Pulmonary artery endothelial cell (primary cell): Measurements from ENCODE around the gene CA10. TPM values are rescaled to one million over a fixed set of nuclear protein-coding genes. Genes with fewer than 3 reads are reported as not detected.

Experiments used
- DNase-seq: peaks from one replicate; pipeline ENCODE4 v3.0.0-alpha.2; 2011; ENCODE audit warnings: low read depth, low spot score
- total RNA-seq: library from RNA; depleted of rRNA; stranded (reverse); fragments of >200 nt; gene quantifications from 2 replicates; pipeline ENCODE4 v1.2.3, GENCODE V29; 2014

The CA10 gene
- total RNA-seq, 1 donor from 2014 or later = not detected

DNA sequence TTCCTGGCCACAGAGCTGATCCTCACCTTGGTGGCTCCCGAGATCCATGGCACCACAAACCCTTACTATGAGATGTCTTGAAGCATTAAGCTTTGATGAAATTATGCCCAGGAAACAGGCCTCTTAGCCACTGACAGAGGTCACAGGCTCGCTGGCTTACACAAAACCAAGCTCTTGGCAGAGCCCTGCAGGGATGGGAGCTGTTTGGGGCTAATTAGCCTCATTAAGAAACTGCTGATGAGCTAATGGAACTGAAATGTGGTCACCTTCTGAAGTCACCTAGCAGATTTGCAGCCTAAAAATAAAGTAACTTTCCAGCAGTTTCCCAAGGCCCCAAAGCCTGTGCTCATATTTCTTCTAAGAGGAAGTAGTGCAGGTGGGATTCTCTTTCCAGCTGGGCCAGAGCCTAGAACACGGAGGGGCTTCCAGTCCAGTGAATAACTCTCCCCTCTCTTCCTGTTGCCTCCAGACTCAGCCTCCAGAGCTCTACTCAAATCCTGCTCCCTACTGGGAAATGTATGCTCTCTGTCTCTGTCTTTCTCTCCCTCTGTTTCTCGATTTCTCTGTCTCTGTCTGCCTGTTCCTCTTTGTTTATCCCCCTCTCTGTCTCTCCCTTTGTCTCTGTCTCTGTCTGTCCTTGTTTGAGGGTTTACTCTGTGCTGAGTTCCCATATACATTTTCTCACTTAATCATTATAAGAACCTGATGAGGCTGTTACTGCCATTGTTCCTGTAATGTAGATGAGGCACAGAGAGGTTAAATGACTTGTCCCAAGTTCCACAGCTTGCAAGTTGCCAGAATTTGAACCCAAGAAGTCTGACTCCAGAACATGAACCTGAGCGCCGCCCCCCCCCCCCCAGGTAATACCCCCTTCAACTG lies 338.9 kb downstream of the CA10 start:
- no peak for DNase-seq

DNA sequence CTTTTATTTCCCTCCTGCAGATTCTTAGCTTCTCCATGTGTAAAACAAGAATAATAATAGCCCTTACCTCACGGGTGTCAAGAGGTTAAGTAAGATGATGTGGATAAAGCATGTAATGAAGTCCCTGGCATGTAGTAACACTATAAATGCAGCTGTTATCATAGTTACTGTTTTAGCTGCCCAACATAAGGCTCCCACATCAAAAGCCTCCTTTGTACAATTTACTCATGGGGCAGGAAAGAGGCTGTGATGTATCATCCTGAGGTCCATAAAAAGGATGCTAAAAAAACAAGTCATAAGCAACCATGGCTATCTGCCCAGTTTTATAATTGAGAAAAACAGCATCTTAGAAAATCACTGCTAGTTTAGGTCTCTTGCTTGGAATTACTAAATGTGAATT lies 339.7 kb downstream of the CA10 start:
- DNase-seq = no peak

DNA sequence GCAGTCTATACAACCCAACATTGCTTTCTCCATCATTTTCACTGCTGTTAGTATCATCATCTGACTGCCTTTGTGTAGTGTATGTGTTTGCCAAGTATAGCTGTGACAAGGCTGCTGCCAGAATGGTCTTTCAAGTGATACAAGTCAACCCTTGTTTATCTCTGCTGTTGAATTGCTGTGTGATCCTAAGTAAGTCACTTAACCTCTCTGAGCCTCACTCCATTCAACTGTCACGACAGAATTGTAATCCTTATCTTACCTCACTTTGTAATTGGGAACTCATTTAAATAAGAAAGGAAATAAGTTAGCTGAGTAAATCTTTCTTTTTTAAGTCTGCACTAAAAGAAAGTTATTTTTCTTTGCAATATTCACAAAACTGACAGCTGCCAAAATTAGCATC lies 340.6 kb downstream of the CA10 start:
- DNase-seq = no peak

DNA sequence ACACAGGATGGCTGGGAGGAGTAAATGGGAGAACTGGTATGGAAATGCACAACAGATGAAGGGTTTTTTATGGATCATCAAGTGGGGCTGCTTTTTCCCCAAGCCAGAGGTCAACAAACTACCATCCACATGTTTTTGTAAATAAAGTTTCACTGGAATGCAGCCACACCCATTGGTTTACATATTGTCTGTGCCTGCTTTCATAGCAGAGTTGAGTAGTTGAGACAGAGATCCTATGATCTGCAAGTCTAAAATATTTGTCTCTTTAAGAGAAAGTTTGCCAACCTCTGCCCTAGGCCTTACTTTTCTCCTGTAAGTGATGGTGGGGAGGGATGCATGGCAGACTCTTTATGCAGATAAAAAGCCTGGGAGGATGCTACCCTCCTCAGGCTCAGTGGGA lies 341.4 kb downstream of the CA10 start:
- no peak for DNase-seq

DNA sequence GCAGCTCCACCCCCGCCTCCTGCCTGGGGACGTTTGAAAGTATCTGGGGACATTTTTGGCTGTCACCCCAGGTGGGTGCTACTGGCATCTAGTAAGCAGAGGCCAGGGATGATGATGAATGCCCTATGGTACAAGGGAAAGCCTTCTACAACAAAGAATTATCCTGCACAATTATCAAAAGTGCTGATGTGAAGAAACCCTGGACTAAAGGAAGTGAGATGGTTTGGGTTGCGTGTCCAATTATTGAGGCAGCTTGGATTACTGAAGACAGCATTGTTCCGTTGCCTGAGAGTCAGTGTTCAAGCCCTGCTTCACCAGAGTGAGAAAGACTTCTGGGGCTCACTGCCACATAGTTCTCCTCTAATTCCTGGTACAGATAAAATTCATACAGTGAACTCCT lies 343.4 kb downstream of the CA10 start:
- DNase-seq = no peak

DNA sequence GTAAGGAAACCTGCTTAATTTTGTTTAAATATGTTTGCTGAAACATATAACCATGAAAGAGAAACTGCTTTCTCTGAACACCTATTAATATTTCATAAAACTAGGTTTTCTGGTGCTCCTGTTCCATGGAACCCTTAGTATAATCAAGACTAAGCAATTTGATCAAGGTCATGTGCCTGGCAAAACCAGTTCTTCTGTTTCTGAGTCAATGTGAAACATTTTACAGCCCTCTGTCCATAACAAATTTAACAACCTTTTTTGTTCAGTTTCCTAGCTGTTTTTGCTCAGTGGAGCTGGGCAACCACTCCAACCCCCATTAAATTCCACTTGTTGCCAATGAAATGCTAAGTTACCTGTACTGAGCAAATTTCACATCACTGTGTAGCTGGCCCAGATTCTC lies 344.0 kb downstream of the CA10 start:
- no peak for DNase-seq

DNA sequence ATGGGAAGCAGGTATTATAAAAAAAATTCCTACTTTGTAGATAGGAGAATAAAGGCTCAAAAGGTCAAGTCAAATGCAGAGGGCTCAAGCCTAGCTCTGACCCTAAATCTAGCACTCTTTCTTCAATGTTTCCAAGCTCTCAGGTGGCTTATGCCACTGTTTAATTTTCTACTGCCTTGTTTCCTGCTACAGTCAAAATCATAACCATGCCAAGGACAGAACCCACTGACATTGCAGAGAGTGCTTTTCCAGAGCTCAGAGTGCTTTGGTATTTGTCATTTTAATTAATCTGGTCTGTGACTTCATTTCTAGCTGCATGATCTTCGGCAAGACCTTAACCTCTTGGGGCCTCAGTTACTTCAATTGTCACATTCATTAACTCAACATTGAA lies 344.7 kb downstream of the CA10 start:
- no peak for DNase-seq

DNA sequence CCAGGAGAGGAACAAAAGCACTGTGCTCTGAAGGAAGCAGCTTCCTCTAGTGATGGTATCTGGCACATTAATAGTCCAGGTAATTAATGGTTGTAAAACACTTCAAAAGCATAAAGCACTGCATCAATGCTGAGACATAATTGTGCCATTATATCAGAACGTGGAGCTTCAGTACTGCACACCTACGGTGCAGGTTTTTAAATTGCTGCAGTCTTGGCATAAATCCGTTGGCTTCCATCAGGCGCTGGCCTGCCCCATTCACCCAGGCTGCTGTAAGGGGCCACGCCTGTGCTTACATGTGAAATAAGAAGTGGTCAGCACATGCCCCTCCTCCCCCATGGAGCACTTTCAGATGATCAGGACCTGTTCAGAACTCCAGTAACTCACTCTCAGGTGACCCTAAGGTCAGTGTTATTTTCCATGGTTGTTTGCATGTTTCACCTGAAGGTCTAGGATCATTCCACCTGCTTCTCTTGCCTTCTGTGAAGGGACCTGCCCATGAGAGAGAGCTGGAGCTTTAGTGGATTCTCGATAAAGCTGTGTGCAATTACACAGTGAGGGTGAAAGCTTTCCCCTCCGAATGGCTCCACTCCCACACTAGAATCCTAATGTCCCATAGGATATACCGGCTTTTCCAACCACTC lies 345.3 kb downstream of the CA10 start:
- no peak for DNase-seq

DNA sequence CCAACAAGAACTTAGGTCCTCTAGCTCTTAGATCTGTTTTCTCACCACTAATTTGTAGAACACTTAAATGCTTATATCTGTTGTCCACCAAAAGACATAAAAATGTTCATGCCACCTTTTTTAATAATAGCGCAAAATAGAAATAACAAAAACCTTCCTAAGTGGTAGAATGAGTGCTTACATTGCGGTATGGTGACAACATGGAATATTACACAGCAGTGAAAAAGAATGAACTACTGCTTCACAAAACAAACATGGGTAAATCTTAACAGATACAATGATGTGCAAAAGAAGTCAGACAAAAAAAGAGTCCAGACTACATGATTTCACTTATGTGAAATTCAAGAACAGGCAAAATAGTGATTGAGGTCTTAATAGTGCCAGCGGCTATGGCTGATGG lies 351.1 kb downstream of the CA10 start:
- no peak for DNase-seq

DNA sequence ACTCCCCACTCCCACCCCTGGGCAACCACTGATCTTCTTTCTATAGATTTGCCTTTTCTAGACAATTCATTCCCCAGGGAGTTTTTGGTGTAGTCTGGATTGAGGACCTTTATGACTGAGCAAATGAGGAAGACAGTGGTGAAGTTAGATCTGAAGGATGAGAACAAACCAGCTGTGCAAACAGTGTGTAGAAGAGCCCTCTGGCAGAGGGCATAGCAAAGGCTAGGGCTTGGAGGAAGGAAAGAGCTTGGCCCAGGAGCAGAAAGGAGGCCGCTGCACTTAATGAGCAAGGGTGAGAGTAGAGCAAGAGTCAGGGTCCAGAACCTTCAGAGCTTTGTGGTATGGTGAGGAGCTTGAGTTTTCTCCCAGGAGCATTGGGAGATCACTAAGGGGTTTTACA lies 352.7 kb downstream of the CA10 start:
- no peak for DNase-seq

DNA sequence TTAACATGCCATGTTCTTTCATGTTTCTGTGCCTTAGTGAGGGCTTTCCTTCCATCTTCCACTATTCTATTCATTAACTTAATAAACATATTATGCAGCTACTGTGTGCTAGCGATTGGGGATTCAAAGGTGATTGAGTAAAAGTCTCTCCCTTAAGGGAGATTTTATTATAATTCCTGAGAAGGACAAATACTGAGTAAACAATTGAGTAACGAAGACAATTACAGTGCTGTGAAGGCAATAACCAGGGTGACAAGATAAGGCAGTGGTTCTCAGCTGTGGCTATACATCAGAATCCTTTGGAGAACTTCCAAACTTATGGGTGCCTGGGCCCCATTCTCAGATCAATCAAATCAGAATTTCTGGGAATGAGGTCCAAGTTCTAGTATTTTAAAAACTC lies 353.3 kb downstream of the CA10 start:
- no peak for DNase-seq

DNA sequence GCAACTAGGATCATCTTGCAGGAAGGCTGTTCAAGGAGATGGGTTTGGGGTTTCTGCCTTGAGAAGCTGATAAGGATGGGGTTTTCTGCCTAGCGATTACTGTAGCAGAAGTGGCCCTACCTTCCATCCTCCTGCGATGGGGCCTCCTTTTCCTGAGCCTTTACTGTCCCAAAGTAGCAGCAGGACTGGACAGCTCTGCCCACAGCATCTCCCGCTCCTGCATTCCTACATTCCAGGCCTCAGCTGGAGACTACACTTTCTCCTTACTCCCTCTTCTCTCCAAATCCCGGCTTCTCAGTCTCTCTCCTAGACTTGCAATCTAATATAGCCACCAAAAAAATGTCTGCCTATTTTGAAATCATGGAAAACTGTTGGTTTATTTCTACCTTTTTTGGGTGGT lies 355.4 kb downstream of the CA10 start:
- DNase-seq = no peak

DNA sequence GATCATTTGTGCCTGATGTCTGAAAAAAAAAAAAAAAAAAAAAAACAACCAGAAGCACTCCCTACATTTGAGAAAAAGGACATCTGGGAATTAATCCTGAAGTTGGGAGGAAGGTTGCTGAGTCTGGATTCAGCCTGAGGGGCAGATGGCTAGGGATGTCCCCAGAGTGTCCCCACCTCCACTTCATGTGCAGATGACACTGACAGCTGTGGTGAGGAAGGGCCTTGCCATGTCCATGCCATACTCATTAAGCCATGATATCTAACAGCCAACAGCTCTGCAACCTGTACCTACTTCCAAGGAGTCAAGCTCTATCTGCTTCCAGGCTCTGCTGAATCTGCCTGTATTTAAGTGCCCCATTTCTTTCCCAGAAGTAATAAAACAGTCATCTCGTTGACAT lies 356.0 kb downstream of the CA10 start:
- no peak for DNase-seq

DNA sequence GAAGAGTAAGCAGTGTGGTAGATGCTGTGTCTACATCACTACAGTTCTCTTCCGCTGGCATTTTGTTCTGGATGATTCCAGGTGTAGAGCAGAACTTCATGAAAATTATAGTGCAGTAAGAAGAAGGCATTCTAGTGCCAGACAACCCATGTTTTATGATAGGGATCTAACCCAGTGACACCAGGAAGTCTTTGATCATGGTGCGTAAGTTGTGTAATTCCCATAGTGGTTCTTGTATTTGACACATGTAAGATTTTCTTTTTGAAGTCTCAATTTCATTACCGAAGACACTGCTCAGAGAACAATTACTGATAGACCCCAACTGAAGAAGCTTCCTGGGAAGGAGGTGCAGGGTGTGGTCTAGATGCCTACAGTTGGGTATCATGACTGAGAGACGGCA lies 356.9 kb downstream of the CA10 start:
- no peak for DNase-seq

DNA sequence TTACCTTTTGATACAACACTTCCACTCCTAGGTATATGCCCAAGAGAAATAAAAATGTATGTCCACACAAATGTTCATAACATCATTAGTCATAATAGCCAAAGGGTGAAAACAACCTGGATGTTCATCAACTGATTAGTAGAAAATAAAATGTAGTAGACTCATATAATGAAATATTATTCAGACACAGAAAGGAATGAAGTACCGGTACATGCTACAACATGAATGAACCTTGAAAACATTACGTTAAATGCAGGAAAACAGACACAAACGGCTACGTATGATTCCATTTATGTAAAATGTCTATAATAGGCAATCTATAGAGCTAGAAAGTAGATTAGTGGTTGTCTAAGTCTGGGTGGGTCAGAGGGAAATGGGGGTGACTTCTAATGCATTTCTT lies 358.5 kb downstream of the CA10 start:
- DNase-seq = no peak

DNA sequence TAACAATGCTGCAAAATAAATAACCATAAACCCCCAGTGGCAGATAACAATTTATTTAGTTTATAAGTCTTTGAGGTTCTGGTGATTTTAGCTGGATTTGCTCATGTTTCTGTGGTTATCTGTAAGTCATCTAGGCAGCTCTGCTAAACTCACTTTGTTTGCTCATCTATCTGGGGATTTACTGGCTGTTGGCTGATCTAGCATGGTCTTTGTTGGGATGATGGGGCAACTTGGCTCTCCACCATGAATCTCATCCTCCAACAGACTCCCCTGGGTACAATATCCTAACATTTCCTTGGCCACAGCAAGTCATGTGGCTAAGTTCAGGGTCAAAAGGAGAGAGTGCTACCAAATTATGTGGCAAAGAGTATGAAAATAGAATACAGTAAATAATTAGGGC lies 359.3 kb downstream of the CA10 start:
- DNase-seq = no peak

DNA sequence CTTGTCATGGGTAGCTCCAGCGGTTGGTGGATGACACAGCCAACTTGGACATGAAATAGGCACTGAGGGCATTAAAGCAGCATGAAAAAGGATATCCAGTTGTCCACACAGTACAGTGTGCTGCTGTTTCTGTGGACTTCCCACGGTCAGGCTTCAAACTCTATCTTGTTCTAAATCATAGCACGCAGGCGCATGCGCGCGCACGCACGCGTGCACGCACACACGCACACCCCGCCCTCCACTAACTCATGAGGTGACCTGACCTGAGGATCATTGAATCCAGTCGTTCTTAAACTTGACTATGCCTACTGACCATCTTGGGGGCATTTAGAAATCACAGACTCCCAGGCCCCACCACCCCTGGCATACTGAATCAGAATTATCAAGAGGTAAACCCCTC lies 361.4 kb downstream of the CA10 start:
- DNase-seq = no peak

DNA sequence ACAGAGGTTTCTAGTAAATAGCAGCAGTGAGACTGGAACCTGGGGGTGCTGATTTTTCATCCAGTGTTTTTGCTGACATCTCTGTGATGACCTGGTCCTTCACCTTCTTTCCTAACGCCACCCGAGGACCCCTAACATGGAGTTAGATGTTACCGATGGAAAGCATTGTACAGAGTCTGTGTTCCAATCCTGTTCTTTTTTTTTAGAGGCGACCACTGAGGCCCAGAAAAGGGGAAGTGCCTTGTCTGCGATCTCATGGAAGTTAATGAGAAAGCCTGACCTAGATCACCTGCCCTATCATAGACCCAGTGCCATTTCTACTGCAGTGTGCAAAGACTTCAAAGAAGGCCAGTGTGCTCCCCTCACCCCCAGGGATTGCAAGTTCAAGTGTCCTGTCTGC lies 362.5 kb downstream of the CA10 start:
- DNase-seq = no peak

DNA sequence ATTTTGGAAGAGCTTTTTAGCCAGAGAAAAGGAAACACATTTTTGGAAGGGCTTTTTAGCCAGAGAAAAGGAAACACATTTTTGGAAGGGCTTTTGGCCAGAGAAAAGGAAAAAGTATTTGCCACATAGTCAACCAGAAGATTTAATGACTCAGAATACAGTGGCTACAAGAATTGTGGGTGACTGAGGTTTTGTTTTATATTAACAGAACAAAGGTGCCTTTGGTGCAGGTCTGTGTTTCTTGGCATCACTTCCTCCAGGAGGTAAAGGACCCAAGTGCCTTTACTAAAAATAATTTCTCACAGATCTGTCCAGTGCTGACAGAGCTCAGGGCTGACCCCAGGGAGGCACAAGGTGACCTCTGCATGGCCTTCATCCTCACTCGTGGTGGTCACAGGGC lies 363.1 kb downstream of the CA10 start:
- no peak for DNase-seq

DNA sequence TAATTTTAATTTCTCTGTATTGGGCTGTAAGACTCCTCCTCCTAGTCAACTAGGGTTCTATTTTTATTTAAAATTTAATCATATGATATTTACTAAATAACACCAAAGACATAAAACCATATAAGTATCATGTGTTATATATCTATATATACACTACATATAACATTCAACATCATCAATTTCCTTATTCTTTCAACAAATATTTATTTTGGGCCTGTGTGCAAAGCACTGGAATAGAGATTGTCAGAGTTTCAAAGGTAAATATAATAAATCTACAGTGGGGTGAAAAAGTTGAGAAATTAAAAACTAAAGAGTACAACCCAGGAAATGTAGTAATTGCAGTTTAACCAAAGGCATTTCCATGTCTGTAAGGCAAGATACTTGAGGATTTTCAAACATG lies 364.0 kb downstream of the CA10 start:
- no peak for DNase-seq

DNA sequence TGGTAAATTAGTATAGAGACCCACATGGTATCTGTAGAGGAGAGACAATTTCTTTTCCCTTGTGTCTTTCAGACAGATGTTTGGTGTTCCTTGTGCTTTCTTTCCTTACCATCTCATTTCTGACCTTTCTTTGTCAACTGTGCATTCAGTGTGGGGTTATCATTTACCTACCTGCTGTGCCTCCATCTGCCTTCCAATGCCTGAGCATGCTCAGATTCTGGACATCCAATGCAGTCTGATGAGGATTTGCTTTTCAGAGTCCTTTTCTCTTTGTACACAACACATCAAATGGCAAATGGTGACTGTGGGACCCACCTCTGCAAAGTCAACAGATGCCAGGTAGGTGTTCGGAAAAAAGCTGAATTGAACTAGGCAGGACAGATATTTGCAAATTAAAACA lies 364.8 kb downstream of the CA10 start:
- DNase-seq = no peak

DNA sequence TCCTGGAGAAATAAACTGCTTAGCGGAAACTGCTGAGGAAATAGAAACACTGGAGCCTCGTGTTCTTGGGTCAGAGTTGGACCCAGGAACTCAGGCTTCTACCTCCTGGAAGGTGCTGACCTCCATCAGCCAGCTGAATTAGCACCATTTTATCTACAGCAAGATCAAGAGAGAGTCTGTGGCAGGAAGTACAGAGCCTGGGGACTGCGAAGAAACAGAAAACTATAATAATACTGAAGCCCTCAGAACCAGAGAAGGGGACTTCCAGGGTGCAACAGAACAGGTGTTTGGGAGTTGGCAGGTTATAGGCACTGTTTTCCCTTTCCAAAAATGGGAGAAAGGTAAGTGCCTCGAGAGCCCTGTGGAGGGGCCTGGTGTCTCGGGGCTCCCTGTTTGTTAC lies 379.7 kb downstream of the CA10 start:
- DNase-seq = no peak

DNA sequence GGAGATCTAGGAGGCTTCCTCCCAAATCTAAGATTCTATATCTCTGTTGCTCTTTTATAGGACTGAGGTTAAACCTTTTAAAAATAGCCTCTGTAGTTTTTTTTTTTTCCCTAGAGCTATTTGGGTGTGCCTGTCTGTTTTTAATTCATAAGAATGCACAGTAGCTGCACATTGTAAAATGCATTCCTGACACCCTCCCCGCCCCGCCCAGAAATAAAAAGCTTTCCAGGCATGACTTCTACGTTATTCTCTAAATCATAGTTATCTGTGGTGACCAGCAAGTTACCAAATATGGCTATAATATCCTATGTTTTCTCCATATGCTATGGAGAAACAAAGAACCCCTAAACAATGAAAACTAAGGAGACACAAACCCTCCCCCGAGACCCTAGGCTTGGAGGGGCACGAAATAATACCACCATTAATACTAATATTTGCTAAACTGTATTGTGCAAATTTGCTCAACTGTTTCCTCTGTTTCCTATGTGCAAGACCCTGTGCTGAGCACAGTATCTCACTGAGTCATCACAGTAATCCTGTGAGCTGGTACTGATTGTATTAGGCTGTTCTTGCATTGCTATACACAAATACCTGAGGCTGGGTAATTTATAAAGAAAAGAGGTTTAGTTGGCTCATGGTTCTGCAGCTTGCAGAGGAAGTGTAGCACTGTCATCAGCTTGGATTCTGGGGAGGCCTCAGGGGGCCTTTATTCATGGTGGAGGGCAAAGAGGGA lies 388.3 kb downstream of the CA10 start:
- no peak for DNase-seq
